Suprapubic skin (tissue), 3 donors: ENCODE data around the gene FLRT2.

Experiments used
- POLR2A ChIP-seq, 2 donors: fragments of 450-650 bp; IDR thresholded peaks; one replicate each; pipeline ENCODE4 v1.6.1; 2017; ENCODE audit warnings: antibody characterized with exemption in 2 of 2, mild to moderate bottlenecking in 2 of 2, moderate library complexity in 2 of 2
- TF ChIP-seq, protein P1 (sequence below), 2 donors: fragments of 200-600 bp in 1 of 2; fragments of 450-650 bp in 1 of 2; sonication (generic) in 1 of 2; IDR thresholded peaks; one replicate each; pipeline ENCODE4 v1.5.1; 2016 to 2019; ENCODE audit warnings: antibody characterized with exemption in 2 of 2, mild to moderate bottlenecking in 1 of 2, moderate library complexity in 1 of 2

DNA sequence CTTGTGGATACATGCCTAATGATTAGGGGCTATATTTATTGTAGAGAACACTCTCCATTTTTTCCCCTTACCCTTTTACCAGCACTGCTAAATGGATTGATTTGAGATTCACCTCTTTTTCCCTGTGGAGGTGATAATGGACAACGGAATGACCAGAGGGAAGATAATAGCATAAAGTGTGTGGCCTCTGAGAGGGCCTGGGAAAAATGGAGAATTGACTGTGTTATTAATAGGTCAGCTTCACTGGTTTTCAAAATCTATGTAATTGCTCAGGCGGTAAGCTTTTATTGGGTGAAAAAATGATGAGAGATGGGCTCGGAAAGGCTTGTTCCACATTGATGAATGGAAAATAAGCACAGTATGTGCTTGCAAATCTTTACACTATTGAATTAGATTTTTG lies 15.8 kb downstream of the FLRT2 start:
- TF ChIP-seq, protein P1, sequence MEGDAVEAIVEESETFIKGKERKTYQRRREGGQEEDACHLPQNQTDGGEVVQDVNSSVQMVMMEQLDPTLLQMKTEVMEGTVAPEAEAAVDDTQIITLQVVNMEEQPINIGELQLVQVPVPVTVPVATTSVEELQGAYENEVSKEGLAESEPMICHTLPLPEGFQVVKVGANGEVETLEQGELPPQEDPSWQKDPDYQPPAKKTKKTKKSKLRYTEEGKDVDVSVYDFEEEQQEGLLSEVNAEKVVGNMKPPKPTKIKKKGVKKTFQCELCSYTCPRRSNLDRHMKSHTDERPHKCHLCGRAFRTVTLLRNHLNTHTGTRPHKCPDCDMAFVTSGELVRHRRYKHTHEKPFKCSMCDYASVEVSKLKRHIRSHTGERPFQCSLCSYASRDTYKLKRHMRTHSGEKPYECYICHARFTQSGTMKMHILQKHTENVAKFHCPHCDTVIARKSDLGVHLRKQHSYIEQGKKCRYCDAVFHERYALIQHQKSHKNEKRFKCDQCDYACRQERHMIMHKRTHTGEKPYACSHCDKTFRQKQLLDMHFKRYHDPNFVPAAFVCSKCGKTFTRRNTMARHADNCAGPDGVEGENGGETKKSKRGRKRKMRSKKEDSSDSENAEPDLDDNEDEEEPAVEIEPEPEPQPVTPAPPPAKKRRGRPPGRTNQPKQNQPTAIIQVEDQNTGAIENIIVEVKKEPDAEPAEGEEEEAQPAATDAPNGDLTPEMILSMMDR (IDR thresholded peaks at IDR 0.05) = no peak
- TF ChIP-seq POLR2A (IDR thresholded peaks at IDR 0.05) = no peak
